ENCODE data around the gene ORAI2.

- TF ChIP-seq CTCF (IDR thresholded peaks at IDR 0.05) (no peak), POLR2A (IDR thresholded peaks at IDR 0.05) (no peak)
Observed at GRCh38 chr7:102463841-102464576, 30.6 kb downstream of the ORAI2 start.

Measured in right lobe of liver (tissue), 4 donors.